Fibroblast of lung (primary cell): ENCODE measurements around the gene NFYC. TPM values are rescaled to one million over a fixed set of nuclear protein-coding genes. Genes with fewer than 3 reads are reported as not detected.

ENCODE experiments used
- DNase-seq, 2 donors: peaks; one replicate each; pipeline versions ENCODE4 v3.0.0 to v3.0.0-alpha.2; 2010; ENCODE audit warnings: low read depth in 2 of 2
- H2AFZ ChIP-seq: 2 replicates; pipeline ENCODE4 v1.5.1; 2012; ENCODE audit warnings: low read length, control low read depth, inconsistent platforms
- H3K27ac ChIP-seq: 2 replicates; pipeline ENCODE4 v1.5.1; 2011; ENCODE audit warnings: low read length, control low read depth; ENCODE audit not compliant: insufficient read depth
- H3K27me3 ChIP-seq: 2 replicates; pipeline ENCODE4 v1.5.1; 2011; ENCODE audit warnings: mild to moderate bottlenecking, low read length; ENCODE audit not compliant: control insufficient read depth, insufficient read depth
- H3K36me3 ChIP-seq: 2 replicates; pipeline ENCODE4 v1.5.1; 2011; ENCODE audit warnings: low read length; ENCODE audit not compliant: control insufficient read depth, insufficient read depth
- H3K4me1 ChIP-seq: 2 replicates; pipeline ENCODE4 v1.5.1; 2011; ENCODE audit warnings: low read length; ENCODE audit not compliant: control insufficient read depth, insufficient read depth; ENCODE audit errors: extremely low read depth
- H3K4me2 ChIP-seq: 2 replicates; pipeline ENCODE4 v1.5.1; 2011; ENCODE audit warnings: low read length, control low read depth; ENCODE audit not compliant: insufficient read depth; ENCODE audit errors: extremely low read depth
- H3K4me3 ChIP-seq, 4 experiments: fragments of 200-600 bp in 1 of 4; sonication (generic) in 1 of 4; replicated peaks in 1 of 4; 2 replicates each; pipeline ENCODE4 v1.5.1; 2011 to 2016; ENCODE audit warnings: low read length in 4 of 4, low read depth in 3 of 4, mild to moderate bottlenecking in 3 of 4, control low read depth in 2 of 4, inconsistent platforms in 1 of 4, mixed read lengths in 1 of 4; ENCODE audit not compliant: insufficient read depth in 1 of 4; ENCODE audit errors: control extremely low read depth in 1 of 4
- H3K79me2 ChIP-seq: 2 replicates; pipeline ENCODE4 v1.5.1; 2012; ENCODE audit warnings: mild to moderate bottlenecking, low read length, inconsistent platforms; ENCODE audit not compliant: control insufficient read depth, insufficient read depth
- H3K9ac ChIP-seq: 2 replicates; pipeline ENCODE4 v1.5.1; 2011; ENCODE audit warnings: mild to moderate bottlenecking, low read length, control low read depth; ENCODE audit not compliant: insufficient read depth
- H3K9me3 ChIP-seq: 2 replicates; pipeline ENCODE4 v1.5.1; 2012; ENCODE audit warnings: low read depth, low read length; ENCODE audit not compliant: control insufficient read depth, insufficient read depth
- H4K20me1 ChIP-seq: 2 replicates; pipeline ENCODE4 v1.5.1; 2011; ENCODE audit warnings: low read length; ENCODE audit not compliant: control insufficient read depth, insufficient read depth; ENCODE audit errors: extremely low read depth
- EZH2 ChIP-seq: IDR thresholded peaks from 2 replicates; pipeline ENCODE4 v1.5.1; 2012; ENCODE audit warnings: low read length, control low read depth, mild to moderate bottlenecking; ENCODE audit errors: missing control alignments
- polyA plus RNA-seq, 2 donors: library from polyadenylated mRNA; depleted of rRNA in 1 of 2; stranded (reverse) in 1 of 2; unstranded in 1 of 2; fragments of >200 nt; gene quantifications; 2 replicates each; pipeline ENCODE4 v1.2.1, GENCODE V29; 2011 to 2012; ENCODE audit warnings: missing spikeins in 1 of 2
- total RNA-seq: library from RNA; depleted of rRNA; stranded (reverse); fragments of >200 nt; gene quantifications from 2 replicates; pipeline ENCODE4 v1.2.1, GENCODE V29; 2014
- TF ChIP-seq, protein P1 (sequence below), 2 donors: IDR thresholded peaks in 1 of 2; conservative IDR thresholded peaks in 1 of 2; 1 replicate in 1 of 2; 2 replicates in 1 of 2; pipeline ENCODE4 v1.5.1; 2011 to 2012; ENCODE audit warnings: low read length in 2 of 2, control low read depth in 1 of 2, inconsistent platforms in 1 of 2, low read depth in 1 of 2, mild to moderate bottlenecking in 1 of 2

The NFYC gene
- total and polyA plus RNA-seq, 2 donors (not counting 1 experiment from before 2014, with no cell fraction given) = 23.8 to 31.0 TPM

DNA sequence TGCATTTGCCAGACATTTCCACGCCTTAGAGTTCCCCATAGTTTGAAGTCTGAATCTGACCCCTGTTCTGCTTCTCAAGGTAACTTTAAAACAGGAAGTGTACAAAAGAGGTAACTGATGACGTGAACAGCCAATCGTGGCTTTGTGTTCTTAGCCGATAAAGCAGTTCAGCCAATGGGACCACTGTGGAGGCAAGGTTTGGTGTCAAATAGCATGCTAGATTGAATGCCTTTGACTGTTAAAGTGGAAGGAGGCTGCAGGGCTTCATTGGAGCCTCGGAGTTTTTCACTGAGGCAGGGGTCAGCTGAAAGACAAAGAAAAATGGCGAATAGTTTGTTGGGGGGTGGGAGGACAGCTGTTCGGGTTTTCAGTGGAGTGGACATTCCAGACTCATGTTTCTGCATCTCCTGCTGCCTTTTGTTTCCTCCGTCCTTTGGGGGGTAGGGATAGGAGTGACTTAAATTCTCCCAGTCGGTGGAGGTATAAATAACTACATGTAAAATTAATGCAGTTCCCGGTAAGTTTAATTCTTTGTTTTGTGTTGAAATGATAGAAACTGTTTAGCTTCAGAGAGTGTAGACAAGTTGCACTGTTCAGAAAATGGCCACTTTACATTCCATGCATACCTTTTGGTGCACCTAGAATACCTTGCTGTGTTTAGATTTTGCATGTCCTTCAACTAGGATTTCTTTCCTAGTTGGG, 17.7 kb downstream of the NFYC start:
- H3K9ac ChIP-seq = peak overlapping the region; percentile 22
- H3K9me3 ChIP-seq = no peaks in the 10 kb centered on the region
- H3K4me3 ChIP-seq = peak overlapping the region; percentile 72 to 89 (median 82)
- peak; percentile 98 to 99 for DNase-seq
- H4K20me1 ChIP-seq = no peaks in the 10 kb centered on the region
- H3K79me2 ChIP-seq = peaks cover 37% of the 10 kb centered on the region
- H3K27me3 ChIP-seq = no peaks in the 10 kb centered on the region
- H3K4me2 ChIP-seq = peak overlapping the region; percentile 97
- peaks cover 11% of the 10 kb centered on the region for H3K4me1 ChIP-seq
- peak overlapping the region; percentile 58 for H3K27ac ChIP-seq
- no peak for TF ChIP-seq EZH2
- TF ChIP-seq, protein P1, sequence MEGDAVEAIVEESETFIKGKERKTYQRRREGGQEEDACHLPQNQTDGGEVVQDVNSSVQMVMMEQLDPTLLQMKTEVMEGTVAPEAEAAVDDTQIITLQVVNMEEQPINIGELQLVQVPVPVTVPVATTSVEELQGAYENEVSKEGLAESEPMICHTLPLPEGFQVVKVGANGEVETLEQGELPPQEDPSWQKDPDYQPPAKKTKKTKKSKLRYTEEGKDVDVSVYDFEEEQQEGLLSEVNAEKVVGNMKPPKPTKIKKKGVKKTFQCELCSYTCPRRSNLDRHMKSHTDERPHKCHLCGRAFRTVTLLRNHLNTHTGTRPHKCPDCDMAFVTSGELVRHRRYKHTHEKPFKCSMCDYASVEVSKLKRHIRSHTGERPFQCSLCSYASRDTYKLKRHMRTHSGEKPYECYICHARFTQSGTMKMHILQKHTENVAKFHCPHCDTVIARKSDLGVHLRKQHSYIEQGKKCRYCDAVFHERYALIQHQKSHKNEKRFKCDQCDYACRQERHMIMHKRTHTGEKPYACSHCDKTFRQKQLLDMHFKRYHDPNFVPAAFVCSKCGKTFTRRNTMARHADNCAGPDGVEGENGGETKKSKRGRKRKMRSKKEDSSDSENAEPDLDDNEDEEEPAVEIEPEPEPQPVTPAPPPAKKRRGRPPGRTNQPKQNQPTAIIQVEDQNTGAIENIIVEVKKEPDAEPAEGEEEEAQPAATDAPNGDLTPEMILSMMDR (conservative IDR thresholded peaks at IDR 0.05 in 1 of 2, IDR thresholded peaks at IDR 0.05 in 1 of 2; ENCODE audit: low read depth in 1 of 2, low read length in 2 of 2) = no peak
- peak overlapping the region; percentile 55 for H2AFZ ChIP-seq
- H3K36me3 ChIP-seq = no peaks in the 10 kb centered on the region

DNA sequence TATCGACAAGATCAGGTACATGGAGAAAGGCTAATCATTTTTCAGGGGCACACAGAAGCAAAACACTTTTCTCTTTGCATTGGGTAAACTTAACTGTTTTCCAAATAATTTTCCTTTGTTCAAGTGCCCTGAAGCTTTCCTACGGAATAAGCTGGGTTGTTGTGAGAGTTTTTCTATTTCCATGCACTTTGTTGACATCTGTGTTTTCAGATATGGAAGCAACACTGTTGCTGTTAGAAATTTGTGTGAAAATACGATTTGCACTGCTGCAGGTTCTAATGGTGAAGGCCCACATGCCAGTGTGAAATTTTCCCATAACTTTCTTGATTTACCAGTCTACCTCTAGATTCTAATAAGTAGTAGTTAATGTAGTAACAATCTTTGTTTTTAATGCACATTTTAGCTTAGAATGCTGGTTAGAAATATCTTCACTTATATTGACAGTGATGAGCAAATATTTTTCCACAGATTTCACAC, 18.3 kb downstream of the NFYC start:
- no peaks in the 10 kb centered on the region for H3K9me3 ChIP-seq
- H4K20me1 ChIP-seq = no peaks in the 10 kb centered on the region
- H3K27ac ChIP-seq = no peak overlapping the region
- peak overlapping the region; percentile 22 for H3K9ac ChIP-seq
- DNase-seq = no peak
- no peaks in the 10 kb centered on the region for H3K27me3 ChIP-seq
- H3K4me2 ChIP-seq = peak overlapping the region; percentile 97
- no peak for TF ChIP-seq EZH2
- TF ChIP-seq, protein P1 (conservative IDR thresholded peaks at IDR 0.05 in 1 of 2, IDR thresholded peaks at IDR 0.05 in 1 of 2; ENCODE audit: low read depth in 1 of 2, low read length in 2 of 2) = no peak
- no peaks in the 10 kb centered on the region for H3K36me3 ChIP-seq
- H3K4me3 ChIP-seq = peak overlapping the region; percentile 72 to 89 (median 82)
- H3K79me2 ChIP-seq = peaks cover 32% of the 10 kb centered on the region
- no peak overlapping the region for H2AFZ ChIP-seq
- peaks cover 11% of the 10 kb centered on the region for H3K4me1 ChIP-seq

DNA sequence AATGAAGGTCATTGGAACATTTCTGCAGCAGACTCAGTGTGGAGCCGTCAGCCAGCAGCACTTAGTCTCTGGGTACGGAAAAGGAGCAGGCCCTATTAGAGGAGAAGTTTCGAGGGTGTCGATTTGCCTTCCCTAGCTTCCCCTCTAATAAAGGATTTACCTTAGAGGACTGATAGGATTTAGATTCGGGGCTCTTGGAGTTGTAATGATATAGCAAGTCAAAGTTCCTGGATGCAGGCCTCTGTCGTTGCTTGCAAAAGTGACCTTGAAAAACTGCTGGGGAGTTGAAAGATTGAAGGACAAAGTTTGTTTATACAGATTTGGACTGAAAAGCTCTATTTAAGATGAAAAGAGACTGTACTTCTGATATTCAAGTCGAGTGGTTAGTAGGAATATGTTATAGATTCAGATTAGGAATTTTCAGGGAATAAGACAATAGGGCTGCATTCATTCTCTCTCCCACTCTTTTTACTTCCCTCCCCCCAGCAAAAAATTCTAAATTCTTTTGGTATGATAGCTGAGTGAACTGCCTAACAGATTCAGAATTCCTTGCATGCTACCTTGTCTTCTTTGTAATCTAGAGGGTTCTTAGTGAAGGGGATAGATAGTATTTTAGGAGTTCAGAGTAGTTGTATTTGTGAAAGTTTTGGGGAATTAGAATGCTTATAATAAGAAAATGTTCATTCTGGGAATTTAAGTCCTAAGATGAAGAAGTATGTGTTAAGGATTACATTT, 19.2 kb downstream of the NFYC start:
- no peaks in the 10 kb centered on the region for H3K27me3 ChIP-seq
- no peaks in the 10 kb centered on the region for H3K36me3 ChIP-seq
- no peaks in the 10 kb centered on the region for H4K20me1 ChIP-seq
- H3K4me2 ChIP-seq = peak overlapping the region; percentile 97
- no peak for TF ChIP-seq EZH2
- TF ChIP-seq, protein P1 (conservative IDR thresholded peaks at IDR 0.05 in 1 of 2, IDR thresholded peaks at IDR 0.05 in 1 of 2; ENCODE audit: low read depth in 1 of 2, low read length in 2 of 2) = no peak
- H3K4me1 ChIP-seq = peaks cover 11% of the 10 kb centered on the region
- no peak overlapping the region for H3K27ac ChIP-seq
- peak in 1 of 2 donors; percentile 56 for DNase-seq
- no peaks in the 10 kb centered on the region for H3K9me3 ChIP-seq
- H3K9ac ChIP-seq = no peak overlapping the region
- H3K79me2 ChIP-seq = peaks cover 28% of the 10 kb centered on the region
- no peak overlapping the region for H2AFZ ChIP-seq
- H3K4me3 ChIP-seq = peak overlapping the region; percentile 12 to 88 (median 74)
